Adipose tissue (tissue), 3 donors: ENCODE results near the gene OR1N2. TPM values are rescaled to one million over a fixed set of nuclear protein-coding genes. Genes with fewer than 3 reads are reported as not detected.
"Not testable (repeated sequence)": the region's sequence is repeated elsewhere in the genome, so short reads cannot be mapped to it uniquely, and the experiment has no call there.

Source experiments
- H3K27ac ChIP-seq: one replicate; pipeline ENCODE4 v1.5.1; 2013; ENCODE audit warnings: low read depth, low read length
- WGBS, 3 donors: extraction: QIAGEN DNeasy Blood & Tissue Kit; methylation state at CpG; one replicate each; pipeline ENCODE4 v1.1.7; 2013; 5-methylcytosine and 5-hydroxymethylcytosine counted together
- polyA plus RNA-seq, 3 donors: library from polyadenylated mRNA; stranded (reverse); fragments of 200-250 nt; gene quantifications; one replicate each; pipeline ENCODE4 v1.2.3, GENCODE V29; 2013
- donor health status: healthy with polysubstance abuse.
- donor health status: Bipolar disorder and iron deficiency.
- donor health status: healthy.

The OR1N2 gene
- polyA plus RNA-seq, result not detected

DNA sequence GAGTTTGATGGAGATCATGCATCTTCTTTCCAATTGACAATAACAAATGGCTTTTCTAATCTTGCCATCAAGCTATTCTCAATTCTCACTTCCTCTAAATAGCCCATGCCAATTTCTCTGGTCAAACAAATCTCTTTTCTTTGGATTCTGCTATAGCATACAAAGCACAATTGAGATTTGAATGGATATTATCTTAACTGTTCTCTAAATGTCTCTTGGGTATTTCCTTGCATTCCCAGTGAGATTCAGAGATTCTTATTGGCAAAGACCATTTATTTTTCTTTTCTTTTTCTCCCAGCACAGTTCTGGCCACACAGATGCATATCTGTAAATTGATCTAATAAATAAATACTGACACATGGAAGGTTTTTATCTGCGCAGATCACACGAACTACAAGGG lies at the start of gene OR1N2:
Gene OR1N2, plus strand, starts transcription at position 301 of the 400 bp plus-strand sequence. CDS start 100 bp downstream, outside the sequence.
- no peak within 1 kb of the TSS for H3K27ac ChIP-seq
- 49 to 81% (median 72%) methylated on average over 2 of the region's 2 CpGs for WGBS, 3 donors

DNA sequence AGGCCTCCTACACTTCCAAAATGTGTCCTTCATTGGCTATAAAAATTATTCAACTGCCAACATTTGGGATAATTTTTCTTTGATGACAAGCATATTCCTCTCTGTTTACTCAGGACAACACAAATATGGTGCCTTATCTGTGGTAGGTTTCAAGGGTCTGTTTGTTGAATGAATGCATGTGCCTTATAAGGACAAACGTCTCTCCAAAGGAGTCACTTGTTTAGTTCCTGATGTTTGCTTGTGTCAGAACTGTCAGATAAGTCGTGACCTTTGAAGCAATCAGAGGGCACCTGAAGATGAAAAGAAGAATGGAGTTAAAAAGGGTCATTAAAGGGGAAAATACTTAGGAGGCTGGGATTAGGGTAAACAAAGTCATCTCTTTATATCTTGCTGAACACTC lies 45.9 kb upstream of the OR1N2 start:
- no peak overlapping the region for H3K27ac ChIP-seq
- WGBS, 3 donors, result 24 to 68% (median 47%) methylated on average over 2 of the region's 2 CpGs

GRCh38 chr9:122510502-122510901 lies 42.4 kb upstream of the OR1N2 start, which contains the start of gene OR1J2:
Gene OR1J2, plus strand, starts transcription at chr9:122510802. Its CDS starts 0 bp downstream, at chr9:122510802.
- 71 to 84% (median 80%) methylated on average over 6 of the region's 6 CpGs for WGBS, 3 donors
- H3K27ac ChIP-seq, result no peak within 1 kb of the TSS

DNA sequence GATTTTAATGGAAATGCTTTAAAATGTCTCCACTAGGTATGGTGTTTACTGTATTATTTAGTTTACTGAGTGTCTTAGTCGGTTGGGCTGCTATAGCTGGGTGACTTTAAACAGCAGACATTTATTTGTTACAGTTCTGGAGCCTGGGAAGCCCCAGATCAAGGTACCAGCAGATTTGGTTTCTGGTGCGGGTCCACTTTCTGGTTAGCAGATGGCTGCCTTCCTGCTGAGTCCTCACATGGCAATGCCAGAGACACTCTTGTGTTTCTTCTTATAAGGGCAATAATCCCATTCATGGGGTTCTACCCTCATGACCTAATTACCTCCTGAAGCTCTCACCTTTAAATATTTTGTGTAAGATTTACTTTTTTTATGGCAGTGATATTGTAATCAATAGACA lies 34.7 kb upstream of the OR1N2 start:
- 51 to 59% (median 55%) methylated on average over 2 of the region's 2 CpGs for WGBS, 3 donors
- H3K27ac ChIP-seq, result no peak overlapping the region

GRCh38 chr9:122518841-122519240 lies 34.1 kb upstream of the OR1N2 start, which contains the start of gene OR1J4:
Gene OR1J4, plus strand, starts transcription at chr9:122519141. Its CDS starts 0 bp downstream, at chr9:122519141.
- WGBS, 3 donors, result 70 to 82% (median 79%) methylated on average over 4 of the region's 4 CpGs
- H3K27ac ChIP-seq, result no peak within 1 kb of the TSS

GRCh38 chr9:122519376-122519775 lies 33.5 kb upstream of the OR1N2 start:
- H3K27ac ChIP-seq, result no peak overlapping the region
- 75 to 88% (median 85%) methylated on average over 3 of the region's 3 CpGs for WGBS, 3 donors

DNA sequence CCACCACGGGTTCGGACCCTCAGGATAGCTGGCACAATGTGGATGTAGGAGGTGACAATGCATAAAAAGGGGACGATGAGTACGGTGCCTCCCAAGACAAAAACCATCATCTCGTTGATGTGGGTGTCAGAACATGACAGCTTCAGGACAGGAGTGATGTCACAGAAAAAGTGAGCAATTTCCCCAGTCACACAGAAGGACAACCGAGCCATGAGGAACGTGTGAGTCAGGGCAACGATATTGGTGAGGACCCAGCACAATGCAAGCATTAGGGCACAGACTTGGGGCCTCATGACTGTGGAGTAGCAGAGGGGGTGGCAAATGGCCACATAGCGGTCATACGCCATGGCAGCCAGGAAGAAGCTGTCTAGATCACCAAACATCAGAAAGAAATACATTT lies 26.3 kb upstream of the OR1N2 start:
- 74 to 90% (median 84%) methylated on average over 10 of the region's 10 CpGs for WGBS, 3 donors
- H3K27ac ChIP-seq, result no peak overlapping the region

- H3K27ac ChIP-seq, result no peak within 1 kb of the TSS
- 83 to 96% (median 94%) methylated on average over 3 of the region's 3 CpGs for WGBS, 3 donors
These were observed 25.7 kb upstream of the OR1N2 start, which contains the start of gene OR1N1 for GRCh38 chr9:122527193-122527592. Gene OR1N1, minus strand, starts transcription at chr9:122527293. Its CDS starts 0 bp downstream, at chr9:122527293.

DNA sequence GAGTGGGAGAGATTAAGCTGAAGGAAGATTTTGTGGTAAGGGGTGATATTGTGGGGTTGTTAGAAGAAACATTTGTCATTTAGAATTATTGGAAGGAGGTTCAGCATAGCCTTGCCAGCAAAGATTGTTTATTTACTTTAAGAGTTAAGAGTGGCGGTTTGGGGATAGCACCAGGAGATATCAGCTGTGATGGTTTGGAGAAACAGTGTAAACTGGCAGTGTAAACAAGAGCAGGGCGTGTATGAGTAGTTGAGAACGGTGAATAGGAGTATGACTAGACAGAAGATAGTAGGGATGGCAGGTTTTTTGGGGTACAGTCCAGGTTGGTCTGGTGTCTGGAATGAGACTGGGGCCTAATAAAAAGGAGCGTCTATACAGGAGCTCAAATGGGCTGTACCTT lies 21.8 kb upstream of the OR1N2 start:
- not testable (repeated sequence) for H3K27ac ChIP-seq
- WGBS, 3 donors, result 50 to 82% (median 71%) methylated on average over 4 of the region's 4 CpGs

DNA sequence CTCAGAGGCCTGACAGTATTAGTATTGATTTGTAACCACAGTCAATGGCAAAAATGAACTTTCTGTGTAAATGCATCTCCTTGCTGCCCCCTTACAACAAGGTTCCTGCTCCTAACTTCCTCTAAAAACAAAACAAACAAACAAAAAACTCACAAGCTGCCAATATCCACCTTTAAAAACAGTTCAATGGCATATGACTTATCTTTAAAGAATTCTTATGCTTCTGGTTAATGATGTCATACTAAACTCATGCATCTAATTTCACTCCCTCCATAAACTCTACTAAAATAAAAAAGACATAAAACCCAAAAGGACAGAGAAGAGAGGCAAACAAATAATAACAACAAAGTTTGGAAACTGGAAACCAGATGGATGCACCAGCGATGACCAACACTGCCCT lies 16.8 kb upstream of the OR1N2 start:
- no peak overlapping the region for H3K27ac ChIP-seq
- WGBS, 3 donors, result 87 to 97% (median 90%) methylated on average over 1 of the region's 1 CpG

DNA sequence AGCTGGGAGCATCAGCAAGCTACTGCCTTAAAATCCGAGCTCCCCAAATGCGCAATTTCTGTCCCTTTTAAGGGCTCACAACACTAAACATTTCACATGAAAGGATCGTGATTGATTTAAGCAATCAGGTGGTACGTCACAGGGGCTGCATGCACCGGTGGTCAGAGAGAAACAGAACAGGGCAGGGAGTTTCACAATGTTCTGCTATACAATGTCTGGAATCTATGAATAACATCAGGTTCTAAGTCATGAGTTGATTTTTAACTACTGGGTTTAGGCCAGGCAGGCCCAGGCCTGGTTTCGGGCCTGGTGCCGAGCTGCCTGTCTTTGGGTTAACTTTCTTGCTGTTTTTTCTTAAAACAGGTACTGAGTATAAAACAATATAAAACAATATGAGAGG lies 15.8 kb upstream of the OR1N2 start:
- H3K27ac ChIP-seq, result not testable (repeated sequence)
- 65 to 77% (median 71%) methylated on average over 7 of the region's 7 CpGs for WGBS, 3 donors

DNA sequence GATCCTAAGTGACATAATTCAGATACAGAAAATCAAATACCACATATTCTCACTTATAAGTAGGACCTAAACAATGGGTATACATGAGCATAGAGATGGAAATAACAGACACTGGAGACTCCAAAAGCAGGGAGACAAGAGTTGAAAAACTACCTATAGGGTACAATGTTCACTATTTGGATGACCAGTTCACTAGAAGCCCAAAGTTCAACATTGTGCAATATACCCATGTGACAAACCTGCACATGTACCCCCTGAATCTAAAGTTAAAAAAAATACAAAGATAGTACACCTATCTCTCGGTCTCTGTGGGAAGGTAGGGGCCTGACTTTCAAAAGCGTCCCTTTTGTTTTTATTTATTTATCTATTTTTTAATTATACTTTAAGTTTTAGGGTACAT lies 14.2 kb upstream of the OR1N2 start:
- 50 to 70% (median 68%) methylated on average over 2 of the region's 2 CpGs for WGBS, 3 donors

DNA sequence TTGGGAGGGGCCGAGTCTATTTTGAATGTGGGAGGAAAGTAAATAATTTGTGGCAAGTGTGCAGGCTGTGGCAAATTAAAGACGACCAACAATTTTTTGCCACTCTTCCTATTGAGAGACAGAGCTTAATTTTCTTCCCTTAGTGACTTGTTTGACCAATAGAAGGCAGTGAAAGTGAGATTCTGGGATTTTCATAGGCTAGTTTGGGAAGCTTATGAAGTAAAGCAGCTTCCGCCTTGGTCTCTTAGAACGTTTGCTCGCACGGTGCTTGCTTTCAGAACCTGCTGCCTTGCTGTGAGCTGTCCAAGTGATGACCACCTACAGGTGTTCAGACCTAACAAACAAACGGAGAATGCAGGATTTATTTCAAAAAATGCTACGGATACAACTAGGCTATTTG lies 6.7 kb upstream of the OR1N2 start:
- 44 to 67% (median 62%) methylated on average over 8 of the region's 8 CpGs for WGBS, 3 donors
- H3K27ac ChIP-seq, result no peak overlapping the region

More for the DNA sequence above, 14.2 kb upstream of the OR1N2 start:
- H3K27ac ChIP-seq, result no peak overlapping the region

DNA sequence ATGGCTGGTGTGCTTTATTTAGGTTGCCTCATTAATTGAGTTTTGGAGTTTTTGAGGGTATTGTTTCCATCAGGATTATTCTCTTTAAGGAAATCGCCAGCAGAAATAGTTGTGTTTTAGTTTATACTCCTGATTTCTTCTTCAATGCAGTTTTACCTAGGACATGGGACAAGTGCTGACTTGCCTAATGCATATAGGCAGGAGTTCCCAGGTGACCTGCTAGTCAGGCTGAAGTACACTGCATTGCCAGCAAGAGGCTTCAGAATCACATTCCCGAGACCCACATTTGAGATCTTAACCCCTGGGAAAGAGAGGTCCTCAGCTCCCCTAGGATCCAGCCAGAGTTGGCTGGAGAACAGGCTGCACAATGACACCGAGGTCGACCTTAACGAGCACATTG lies 1.5 kb upstream of the OR1N2 start:
- H3K27ac ChIP-seq, result no peak overlapping the region
- 64 to 84% (median 79%) methylated on average over 5 of the region's 5 CpGs for WGBS, 3 donors

DNA sequence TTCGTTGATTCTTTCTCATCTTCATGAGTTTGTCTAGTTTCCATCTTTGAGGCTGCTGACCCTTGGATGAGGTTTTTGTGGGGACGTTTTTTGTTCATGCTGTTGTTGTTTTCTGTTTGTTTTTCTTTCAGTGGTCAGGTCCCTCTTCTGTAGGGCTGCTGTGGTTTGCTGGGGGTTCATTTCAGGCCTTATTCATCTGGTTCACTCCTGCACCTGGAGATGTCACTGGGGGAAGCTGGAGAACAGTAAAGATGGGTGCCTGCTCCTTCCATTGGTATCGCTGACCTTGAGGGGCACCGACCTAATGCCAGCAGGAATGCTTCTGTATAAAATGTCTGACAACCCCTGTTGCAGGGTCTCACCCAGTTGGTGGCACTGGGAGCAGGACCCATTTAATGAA lies 8.5 kb downstream of the OR1N2 start:
- no peak overlapping the region for H3K27ac ChIP-seq
- WGBS, 3 donors, result 81 to 85% (median 83%) methylated on average over 4 of the region's 4 CpGs

DNA sequence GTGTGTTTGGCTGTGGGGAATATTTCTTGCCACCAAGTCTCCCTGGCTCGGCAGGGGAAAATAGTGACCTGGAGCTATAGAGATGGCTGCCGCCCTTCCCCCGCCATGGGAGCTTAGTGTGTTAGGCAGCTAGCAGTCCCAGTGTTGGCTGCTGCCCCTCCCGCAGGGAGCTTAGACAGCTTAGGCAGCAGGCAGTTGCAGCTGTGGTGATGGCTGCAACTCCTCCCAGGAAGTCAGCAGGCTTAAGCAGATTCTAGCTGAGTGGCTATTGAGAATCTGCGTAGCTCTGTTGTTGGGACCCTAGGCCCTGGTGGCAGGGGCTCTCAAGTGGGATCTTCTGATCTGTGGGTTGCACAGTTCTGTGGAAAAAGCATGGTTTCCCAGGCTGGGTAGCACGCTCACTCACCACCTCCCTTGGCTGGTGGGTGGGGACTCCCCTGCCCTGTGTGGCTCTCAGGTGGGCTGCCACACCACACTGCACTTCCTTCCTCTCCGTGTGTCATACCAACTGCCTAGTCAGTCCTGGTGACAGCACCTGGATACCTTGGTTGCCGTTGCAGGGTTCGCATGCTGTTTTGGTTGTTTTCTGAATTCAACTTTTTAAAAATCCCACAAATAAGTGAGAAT lies 9.3 kb downstream of the OR1N2 start:
- WGBS, 3 donors, result 35 to 51% (median 47%) methylated on average over 9 of the region's 9 CpGs
- no peak overlapping the region for H3K27ac ChIP-seq

GRCh38 chr9:122567901-122568300 lies 15.0 kb downstream of the OR1N2 start:
- no peak overlapping the region for H3K27ac ChIP-seq
- WGBS, 3 donors, result 76 to 95% (median 94%) methylated on average over 4 of the region's 4 CpGs

GRCh38 chr9:122572456-122572855 lies 19.5 kb downstream of the OR1N2 start:
- H3K27ac ChIP-seq, result no peak overlapping the region
- WGBS, 3 donors, result 70 to 93% (median 82%) methylated on average over 2 of the region's 2 CpGs

GRCh38 chr9:122579874-122580273 lies 27.0 kb downstream of the OR1N2 start:
- no peak overlapping the region for H3K27ac ChIP-seq
- 72 to 76% (median 74%) methylated on average over 5 of the region's 5 CpGs for WGBS, 3 donors

- no peak overlapping the region for H3K27ac ChIP-seq
- 75 to 80% (median 77%) methylated on average over 3 of the region's 3 CpGs for WGBS, 3 donors
These were observed 27.4 kb downstream of the OR1N2 start for GRCh38 chr9:122580360-122580759.
